Activated CD8-positive, alpha-beta T cell treated with anti-CD3 and anti-CD28 coated beads for 36 hours (primary cell): ENCODE data around the gene NAALADL1. TPM values are rescaled to one million over a fixed set of nuclear protein-coding genes. Genes with fewer than 3 reads are reported as not detected.

ENCODE experiments used
- ATAC-seq: fragments of 200-7000 bp; cut with Tn5 transposase; one replicate; pipeline ENCODE4 v1.10.0; 2021; ENCODE audit warnings: mild to moderate bottlenecking, moderate library complexity
- CTCF ChIA-PET: fragments of 350-600 bp; sonication (Branson Sonifier 250); formaldehyde crosslinking; loops from one replicate; lab custom pipeline; 2021; ENCODE audit warnings: antibody characterized with exemption; lab: Charles Lee
- POLR2A ChIA-PET: fragments of 350-600 bp; sonication (Branson Sonifier 250); formaldehyde crosslinking; loops from one replicate; lab custom pipeline; 2021; ENCODE audit warnings: antibody characterized with exemption; lab: Charles Lee
- DNase-seq: peaks from one replicate; pipeline ENCODE4 v3.0.0-alpha.2; 2020
- H3K27ac Mint-ChIP-seq: one replicate; pipeline ENCODE4 v1.8.0; 2021; ENCODE audit warnings: mild to moderate bottlenecking, mixed read lengths
- H3K27me3 Mint-ChIP-seq: one replicate; pipeline ENCODE4 v1.8.0; 2021; ENCODE audit warnings: mixed read lengths
- H3K36me3 Mint-ChIP-seq: one replicate; pipeline ENCODE4 v1.8.0; 2021; ENCODE audit warnings: low read depth, mixed read lengths
- H3K4me1 Mint-ChIP-seq: one replicate; pipeline ENCODE4 v1.8.0; 2021; ENCODE audit warnings: low read depth, mixed read lengths
- H3K4me3 Mint-ChIP-seq: one replicate; pipeline ENCODE4 v1.8.0; 2021; ENCODE audit warnings: mild to moderate bottlenecking, moderate library complexity, mixed read lengths
- H3K9me3 Mint-ChIP-seq: one replicate; pipeline ENCODE4 v1.8.0; 2021; ENCODE audit warnings: mixed read lengths
- intact Hi-C: fragments of 100-400 bp; cut with micrococcal nuclease; formaldehyde crosslinking; loops from one replicate; pipeline ENCODE4 v1.10.0; 2022
- total RNA-seq, 2 experiments: library from RNA; stranded (reverse); gene quantifications; one replicate each; pipeline ENCODE4 v1.2.3, GENCODE V29; 2021
- TF ChIP-seq, protein P1 (sequence below): fragments of 200-600 bp; IDR thresholded peaks from one replicate; pipeline ENCODE4 v1.8.0; 2022; ENCODE audit warnings: antibody characterized with exemption, mild to moderate bottlenecking

The NAALADL1 gene
- total RNA-seq, 2 experiments from 2014 or later = 6.6 to 7.6 TPM

DNA sequence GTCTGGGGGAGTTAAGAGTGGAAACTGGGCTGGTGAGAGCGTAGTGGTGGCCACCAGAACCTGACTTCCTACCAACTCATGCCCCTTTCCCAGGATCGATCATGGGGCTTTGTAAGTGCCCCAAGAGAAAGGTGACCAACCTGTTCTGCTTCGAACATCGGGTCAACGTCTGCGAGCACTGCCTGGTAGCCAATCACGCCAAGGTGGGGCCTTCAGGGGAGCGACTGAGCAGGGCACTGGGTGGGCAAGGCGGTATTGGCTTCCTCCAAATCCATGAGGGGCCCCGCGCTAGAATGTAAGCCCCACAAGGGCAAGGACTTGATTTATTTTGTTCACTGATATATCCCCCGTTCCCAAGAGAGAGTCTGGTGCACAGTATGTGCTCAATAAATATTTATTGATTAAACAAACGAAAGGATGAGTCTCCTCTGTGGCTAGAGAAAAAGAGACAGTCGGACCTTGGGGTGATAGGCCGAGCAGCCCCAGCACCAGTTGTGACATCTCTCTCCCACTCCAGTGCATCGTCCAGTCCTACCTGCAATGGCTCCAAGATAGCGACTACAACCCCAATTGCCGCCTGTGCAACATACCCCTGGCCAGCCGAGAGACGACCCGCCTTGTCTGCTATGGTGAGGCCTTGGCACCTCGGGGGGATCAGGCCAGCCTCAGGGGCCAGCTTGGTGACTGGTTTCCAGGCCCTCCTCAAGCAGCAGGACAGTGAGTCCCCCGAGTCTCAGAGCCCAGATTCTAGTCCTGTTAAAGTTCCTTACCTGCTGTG is 26.4 kb upstream of the NAALADL1 start:
- DNase-seq (no peak), ATAC-seq (peak; percentile 26)
- Mint-ChIP-seq H3K27me3 (no peaks in the 10 kb centered on the region), H3K4me3 (peak overlapping the region; percentile 99), H3K36me3 (peaks cover 46% of the 10 kb centered on the region), H3K27ac (peak overlapping the region; percentile 98), H3K9me3 (no peaks in the 10 kb centered on the region), H3K4me1 (peaks cover 32% of the 10 kb centered on the region)
- intact Hi-C loops = loop anchor here (5.0 kb wide), 1 partner anchor 62 kb away; no protein-coding TSS in a partner anchor
- TF ChIP-seq, protein P1, sequence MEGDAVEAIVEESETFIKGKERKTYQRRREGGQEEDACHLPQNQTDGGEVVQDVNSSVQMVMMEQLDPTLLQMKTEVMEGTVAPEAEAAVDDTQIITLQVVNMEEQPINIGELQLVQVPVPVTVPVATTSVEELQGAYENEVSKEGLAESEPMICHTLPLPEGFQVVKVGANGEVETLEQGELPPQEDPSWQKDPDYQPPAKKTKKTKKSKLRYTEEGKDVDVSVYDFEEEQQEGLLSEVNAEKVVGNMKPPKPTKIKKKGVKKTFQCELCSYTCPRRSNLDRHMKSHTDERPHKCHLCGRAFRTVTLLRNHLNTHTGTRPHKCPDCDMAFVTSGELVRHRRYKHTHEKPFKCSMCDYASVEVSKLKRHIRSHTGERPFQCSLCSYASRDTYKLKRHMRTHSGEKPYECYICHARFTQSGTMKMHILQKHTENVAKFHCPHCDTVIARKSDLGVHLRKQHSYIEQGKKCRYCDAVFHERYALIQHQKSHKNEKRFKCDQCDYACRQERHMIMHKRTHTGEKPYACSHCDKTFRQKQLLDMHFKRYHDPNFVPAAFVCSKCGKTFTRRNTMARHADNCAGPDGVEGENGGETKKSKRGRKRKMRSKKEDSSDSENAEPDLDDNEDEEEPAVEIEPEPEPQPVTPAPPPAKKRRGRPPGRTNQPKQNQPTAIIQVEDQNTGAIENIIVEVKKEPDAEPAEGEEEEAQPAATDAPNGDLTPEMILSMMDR = no peak
- ChIA-PET POLR2A (interaction anchor here (0.9 to 3.5 kb wide), 3 partner anchors 11 to 71 kb away, joined by 3 to 24 read pairs (median 4); partner anchors contain the start of genes ARL2 and VPS51), CTCF (interaction anchor here (1.6 kb wide), 1 partner anchor 25 kb away, joined by 7 read pairs; no protein-coding TSS in a partner anchor)

DNA sequence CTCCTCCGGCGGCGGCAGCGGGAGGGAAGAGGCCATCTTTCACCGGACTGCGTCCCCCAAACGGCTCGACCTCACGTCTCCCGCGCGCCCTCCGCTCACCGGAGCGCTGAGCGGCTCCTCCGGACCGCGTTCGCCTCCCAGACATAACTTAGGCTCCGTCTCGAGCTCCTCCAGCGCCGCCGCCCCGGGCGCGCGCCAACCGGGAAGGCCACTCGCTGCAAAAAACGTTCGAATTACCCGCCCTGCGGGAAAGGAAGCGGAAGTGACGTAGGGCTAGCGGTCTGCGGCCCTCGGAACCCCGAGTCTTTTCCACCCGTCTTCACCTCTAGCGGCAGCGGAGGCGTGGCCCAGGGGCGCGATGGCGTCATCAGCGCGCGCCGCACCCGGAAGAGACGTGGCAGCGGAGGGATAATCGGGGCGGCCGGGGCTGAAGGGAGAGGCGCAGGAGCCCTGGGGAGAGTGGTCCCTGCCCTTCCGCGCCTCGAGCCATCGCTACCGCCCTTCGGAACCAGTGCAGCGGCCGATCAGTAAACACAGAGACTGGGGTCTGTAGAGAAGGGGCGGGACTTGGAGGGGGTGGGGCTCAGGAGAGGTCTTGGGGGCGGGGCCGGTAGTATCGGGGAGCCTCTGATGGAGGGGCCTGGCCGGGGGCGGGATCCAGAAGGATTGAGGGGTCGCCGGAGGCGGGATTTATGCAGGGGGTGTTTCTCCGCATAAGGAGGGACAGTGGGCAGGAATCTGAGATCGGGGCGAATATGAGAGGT is 25.7 kb upstream of the NAALADL1 start, which contains the start of the genes CDCA5 and ZFPL1:
Gene CDCA5 (minus strand): TSS at position 207 of the 764 bp plus-strand sequence. CDS start 62 bp downstream, at position 145.
Gene ZFPL1 (plus strand): TSS at position 389 of the 764 bp plus-strand sequence. CDS start 477 bp downstream, outside the sequence.
- intact Hi-C loops = loop anchor here (5.0 kb wide), 1 partner anchor 62 kb away; no protein-coding TSS in a partner anchor
- CTCF ChIA-PET = interaction anchor here (1.4 to 1.6 kb wide), 5 partner anchors 15 to 70 kb away, joined by 5 to 10 read pairs (median 6); partner anchors contain the start of genes ARL2, FAU, MRPL49 and ZNHIT2
- Mint-ChIP-seq H3K4me1 (peaks cover 35% of the 10 kb centered on the region), H3K9me3 (no peaks in the 10 kb centered on the region), H3K4me3 (peak within 1 kb of the TSS; percentile 99), H3K27me3 (no peaks in the 10 kb centered on the region), H3K27ac (peak within 1 kb of the TSS; percentile 98), H3K36me3 (peaks cover 49% of the 10 kb centered on the region)
- peak; percentile 96 for DNase-seq
- POLR2A ChIA-PET = interaction anchor here (0.6 to 2.6 kb wide), 13 partner anchors 8 to 643 kb away, joined by 3 to 13 read pairs (median 4); partner anchors contain the start of genes SAC3D1, SNX15, VPS51 and ZNHIT2
- TF ChIP-seq, protein P1 = no peak
- peak; percentile 82 for ATAC-seq

DNA sequence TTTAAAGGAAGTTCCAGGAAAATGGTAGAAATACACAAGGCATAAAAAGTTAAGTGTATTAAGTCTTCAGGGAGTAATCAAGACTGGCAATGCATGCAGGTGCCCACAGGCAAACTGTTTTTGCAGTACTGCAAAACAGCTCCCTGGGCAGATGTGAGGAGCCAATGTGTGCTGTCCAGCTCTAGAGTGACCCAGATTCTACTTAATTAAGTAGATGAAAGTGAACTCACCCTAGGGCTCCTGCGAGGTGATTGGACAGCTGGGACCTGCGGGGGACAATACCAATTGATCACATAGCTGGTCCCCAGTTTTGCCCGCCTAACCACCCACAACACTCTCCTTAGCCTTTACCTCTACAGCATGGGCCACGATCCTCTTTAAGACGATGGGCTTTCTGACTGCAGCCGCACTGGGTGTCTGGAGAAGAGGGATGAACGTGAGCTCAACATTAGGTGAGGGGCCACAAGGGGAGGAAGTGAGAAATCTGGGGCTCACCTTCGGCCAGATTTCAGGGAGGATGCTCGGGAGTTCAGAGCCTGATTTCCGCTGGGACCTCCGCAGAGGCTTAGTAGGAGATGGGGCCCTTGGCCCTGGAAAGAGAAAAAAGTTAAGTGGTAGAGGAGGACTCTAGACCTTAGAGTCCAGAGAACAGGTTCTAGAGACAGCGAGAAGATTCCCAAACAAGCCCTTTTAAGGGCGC is 24.9 kb upstream of the NAALADL1 start:
- H3K27ac Mint-ChIP-seq = peak overlapping the region; percentile 98
- no peaks in the 10 kb centered on the region for H3K9me3 Mint-ChIP-seq
- no peaks in the 10 kb centered on the region for H3K27me3 Mint-ChIP-seq
- TF ChIP-seq, protein P1 = no peak
- intact Hi-C loops = loop anchor here (5.0 kb wide), 1 partner anchor 61 kb away; no protein-coding TSS in a partner anchor
- ChIA-PET POLR2A (interaction anchor here (0.6 to 2.6 kb wide), 20 partner anchors 8 to 644 kb away, joined by 3 to 13 read pairs (median 4); partner anchors contain the start of genes ARL2, SAC3D1, SNX15 and VPS51), CTCF (interaction anchor here (1.4 to 1.6 kb wide), 5 partner anchors 14 to 69 kb away, joined by 5 to 10 read pairs (median 6); partner anchors contain the start of genes ARL2, FAU, MRPL49 and ZNHIT2)
- peak overlapping the region; percentile 99 for H3K4me3 Mint-ChIP-seq
- H3K36me3 Mint-ChIP-seq = peaks cover 51% of the 10 kb centered on the region
- H3K4me1 Mint-ChIP-seq = peaks cover 43% of the 10 kb centered on the region
- DNase-seq (peak; percentile 17), ATAC-seq (peak; percentile 5)

DNA sequence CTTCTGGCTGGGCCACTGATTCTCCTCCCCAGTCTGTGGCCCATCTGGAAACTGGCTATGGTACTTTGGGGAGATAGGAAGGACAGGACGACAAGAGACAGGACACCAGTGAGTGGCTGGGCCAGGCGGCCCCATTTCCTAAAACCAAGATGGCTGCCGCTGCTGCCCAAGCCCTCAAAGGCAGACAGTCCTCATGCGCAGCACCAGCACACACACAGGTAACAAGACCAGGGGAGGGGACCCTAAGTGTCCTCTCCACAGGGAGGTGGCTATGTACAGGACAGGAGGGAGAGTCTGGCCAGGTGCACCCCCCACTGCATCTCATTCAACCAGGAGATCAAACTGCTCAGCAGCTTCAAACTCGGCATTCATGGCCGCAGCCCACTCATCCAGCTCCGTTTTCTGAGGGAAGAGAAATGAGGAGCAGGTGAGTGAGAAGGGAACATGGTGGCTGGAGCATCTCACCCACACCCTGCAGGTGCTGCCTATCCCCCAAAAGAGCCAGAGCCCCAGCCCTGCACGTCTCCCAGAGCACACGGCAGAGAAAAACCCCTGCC is 20.5 kb upstream of the NAALADL1 start:
- DNase-seq = no peak
- Mint-ChIP-seq H3K27ac (no peak overlapping the region), H3K9me3 (no peaks in the 10 kb centered on the region), H3K27me3 (no peaks in the 10 kb centered on the region), H3K4me3 (no peak overlapping the region), H3K4me1 (peaks cover 34% of the 10 kb centered on the region), H3K36me3 (peaks cover 62% of the 10 kb centered on the region)
- intact Hi-C loops = no loop called here
- TF ChIP-seq, protein P1 = no peak
- ChIA-PET POLR2A (interaction anchor here (2.1 kb wide), 1 partner anchor 13 kb away, joined by 6 read pairs; no protein-coding TSS in a partner anchor), CTCF (interaction anchor here (0.9 to 1.8 kb wide), 5 partner anchors 11 to 65 kb away, joined by 3 to 5 read pairs (median 3); partner anchors contain the start of gene ARL2)
- no peak for ATAC-seq
